DOHH2 (cell line): ENCODE measurements around the gene KLHL14.

Experiments used
- H3F3A ChIP-seq: fragments of 200-600 bp; sonication (generic), shearing (Covaris generic); 2 replicates; pipeline ENCODE4 v1.6.0; 2016; ENCODE audit warnings: antibody characterized with exemption, mild to moderate bottlenecking; ENCODE audit not compliant: control insufficient read depth, insufficient read depth
- H3K27ac ChIP-seq: fragments of 200-600 bp; sonication (generic); 2 replicates; pipeline ENCODE4 v1.5.1; 2014; ENCODE audit warnings: low read depth, mild to moderate bottlenecking, low read length, moderate library complexity
- H3K27me3 ChIP-seq: fragments of 200-600 bp; sonication (generic); 2 replicates; pipeline ENCODE4 v1.6.1; 2014; ENCODE audit warnings: mild to moderate bottlenecking, low read length, mixed read lengths; ENCODE audit not compliant: control insufficient read depth
- H3K36me3 ChIP-seq: fragments of 200-600 bp; sonication (generic); 2 replicates; pipeline ENCODE4 v1.6.1; 2014; ENCODE audit warnings: mild to moderate bottlenecking, low read length, moderate library complexity, mixed read lengths; ENCODE audit not compliant: control insufficient read depth
- H3K4me1 ChIP-seq: fragments of 200-600 bp; sonication (generic); 2 replicates; pipeline ENCODE4 v1.6.1; 2014; ENCODE audit warnings: mild to moderate bottlenecking, low read length, mixed read lengths; ENCODE audit not compliant: control insufficient read depth
- H3K4me2 ChIP-seq: fragments of 200-600 bp; sonication (generic); 2 replicates; pipeline ENCODE4 v1.6.0; 2014; ENCODE audit warnings: mild to moderate bottlenecking, low read length, moderate library complexity
- H3K4me3 ChIP-seq: fragments of 200-600 bp; sonication (generic); 2 replicates; pipeline ENCODE4 v1.5.1; 2014; ENCODE audit warnings: mild to moderate bottlenecking, low read length, mixed read lengths
- H3K79me2 ChIP-seq: fragments of 200-600 bp; sonication (generic); 2 replicates; pipeline ENCODE4 v1.6.1; 2014; ENCODE audit warnings: mild to moderate bottlenecking, low read length, mixed read lengths; ENCODE audit not compliant: control insufficient read depth
- H3K9me2 ChIP-seq: fragments of 200-600 bp; sonication (generic); replicated peaks from 2 replicates; pipeline ENCODE4 v1.6.1; 2014; ENCODE audit warnings: mild to moderate bottlenecking, low read length, mixed read lengths; ENCODE audit not compliant: control insufficient read depth
- H3K9me3 ChIP-seq: fragments of 200-600 bp; sonication (generic); 2 replicates; pipeline ENCODE4 v1.6.1; 2014; ENCODE audit warnings: antibody characterized with exemption, low read length, mixed read lengths; ENCODE audit not compliant: control insufficient read depth, insufficient read depth
- H4K20me1 ChIP-seq: fragments of 200-600 bp; sonication (generic); 2 replicates; pipeline ENCODE4 v1.6.0; 2014; ENCODE audit warnings: low read depth, mild to moderate bottlenecking, antibody characterized with exemption, low read length, moderate library complexity; ENCODE audit not compliant: control insufficient read depth, insufficient read depth
- CTCF ChIP-seq: fragments of 200-600 bp; sonication (generic); IDR thresholded peaks from one replicate; pipeline ENCODE4 v1.5.1; 2014; ENCODE audit warnings: antibody characterized with exemption, mild to moderate bottlenecking, low read depth, low read length; ENCODE audit not compliant: poor library complexity, severe bottlenecking
- EZH2phosphoT487 ChIP-seq: fragments of 200-600 bp; sonication (generic); IDR thresholded peaks from 2 replicates; pipeline ENCODE4 v1.6.1; 2017; ENCODE audit warnings: borderline replicate concordance, mild to moderate bottlenecking, antibody characterized with exemption, low read length, moderate library complexity, mixed read lengths

Gene KLHL14

GRCh38 chr18:32754508-32755263 is 18.1 kb downstream of the KLHL14 start:
- Histone ChIP-seq H3K9me3 (no peaks in the 10 kb centered on the region), H3K27me3 (no peaks in the 10 kb centered on the region), H3K4me1 (peaks cover 56% of the 10 kb centered on the region), H3K4me2 (no peak overlapping the region), H3F3A (peaks cover 7% of the 10 kb centered on the region), H3K9me2 (no peaks in the 10 kb centered on the region), H4K20me1 (no peaks in the 10 kb centered on the region), H3K79me2 (peaks cover 56% of the 10 kb centered on the region), H3K27ac (no peak overlapping the region), H3K4me3 (no peak overlapping the region), H3K36me3 (peaks cover 41% of the 10 kb centered on the region)
- TF ChIP-seq EZH2phosphoT487 (no peak), CTCF (no peak)

GRCh38 chr18:32753656-32754260 is 19.1 kb downstream of the KLHL14 start:
- H3F3A ChIP-seq: peaks cover 3% of the 10 kb centered on the region; the same call in 1 of the 2 replicates
- no peak overlapping the region for H3K4me2 ChIP-seq
- no peaks in the 10 kb centered on the region for H4K20me1 ChIP-seq
- no peak overlapping the region for H3K27ac ChIP-seq
- H3K9me2 ChIP-seq: no peaks in the 10 kb centered on the region
- H3K27me3 ChIP-seq: no peaks in the 10 kb centered on the region
- no peak overlapping the region for H3K4me3 ChIP-seq
- H3K36me3 ChIP-seq: peaks cover 39% of the 10 kb centered on the region
- H3K79me2 ChIP-seq: peaks cover 46% of the 10 kb centered on the region
- no peaks in the 10 kb centered on the region for H3K9me3 ChIP-seq
- TF ChIP-seq CTCF (no peak), EZH2phosphoT487 (no peak)
- peaks cover 47% of the 10 kb centered on the region for H3K4me1 ChIP-seq

- peaks cover 15% of the 10 kb centered on the region for H3K79me2 ChIP-seq
- H3K36me3 ChIP-seq: peaks cover 23% of the 10 kb centered on the region
- no peak overlapping the region for H3K27ac ChIP-seq
- TF ChIP-seq CTCF (no peak), EZH2phosphoT487 (no peak)
- H4K20me1 ChIP-seq: no peaks in the 10 kb centered on the region
- no peaks in the 10 kb centered on the region for H3K9me2 ChIP-seq
- no peak overlapping the region for H3K4me2 ChIP-seq
- H3K4me1 ChIP-seq: peaks cover 15% of the 10 kb centered on the region
- peaks cover 3% of the 10 kb centered on the region; the same call in 1 of the 2 replicates for H3F3A ChIP-seq
- H3K4me3 ChIP-seq: no peak overlapping the region
- H3K27me3 ChIP-seq: no peaks in the 10 kb centered on the region
- no peaks in the 10 kb centered on the region for H3K9me3 ChIP-seq
Measured at GRCh38 chr18:32750328-32750727, 22.5 kb downstream of the KLHL14 start.
